GM12878 (cell line): ENCODE data around the gene PLA2G4A. TPM values are rescaled to one million over a fixed set of nuclear protein-coding genes. Genes with fewer than 3 reads are reported as not detected.

ENCODE experiments used
- ATAC-seq: fragments of 200-7000 bp; cut with Tn5 transposase; 3 replicates; pipeline ENCODE4 v1.9.1; 2020; ENCODE audit warnings: mild to moderate bottlenecking, moderate library complexity
- BruUV-seq: library from RNA; stranded (reverse); fragments of 400-500 nt; replicated peaks from 2 replicates; lab custom pipeline; 2021; lab: Mats Ljungman, UMichigan
- CTCF ChIA-PET: fragments of 300-600 bp; sonication (Branson Sonifier 250); formaldehyde crosslinking; extraction: SDS; loops from one replicate; lab custom pipeline; 2021; ENCODE audit warnings: inconsistent platforms; lab: Yijun Ruan, JAX
- POLR2A ChIA-PET: fragments of 350-600 bp; formaldehyde crosslinking; extraction: SDS; loops from one replicate; lab custom pipeline; 2021; ENCODE audit warnings: inconsistent platforms; lab: Charles Lee
- RAD21 ChIA-PET: fragments of 300-600 bp; sonication (Branson Sonifier 250); formaldehyde crosslinking; loops from one replicate; lab custom pipeline; 2023; ENCODE audit warnings: antibody characterized with exemption; ENCODE audit not compliant: unreplicated experiment; lab: Charles Lee
- SMC1A ChIA-PET: fragments of 300-600 bp; sonication (Branson Sonifier 250); formaldehyde crosslinking; loops from one replicate; lab custom pipeline; 2023; ENCODE audit not compliant: unreplicated experiment, uncharacterized antibody; lab: Charles Lee
- DNase-seq: peaks from one replicate; pipeline ENCODE4 v3.0.0-alpha.2; 2011; ENCODE audit warnings: low read depth, low spot score
- FAIRE-seq: peaks from 3 replicates; lab custom pipeline; 2011; peaks lifted over from hg19 to GRCh38; lab: Jason Lieb, UNC
- H2AFZ ChIP-seq: 2 replicates; pipeline ENCODE4 v1.6.0; 2011; ENCODE audit warnings: low read depth, low read length, control low read depth; ENCODE audit not compliant: control insufficient read depth
- H3K27ac ChIP-seq: 2 replicates; pipeline ENCODE4 v1.5.1; 2011; ENCODE audit warnings: control low read depth; ENCODE audit not compliant: control insufficient read depth, insufficient read depth
- H3K27me3 ChIP-seq, 2 experiments: replicated peaks in 1 of 2; 2 replicates each; pipeline versions ENCODE4 v1.6.0 to v1.6.1; 2011; ENCODE audit warnings: low read length in 1 of 2; ENCODE audit not compliant: control insufficient read depth in 2 of 2, insufficient read depth in 2 of 2
- H3K36me3 ChIP-seq, 2 experiments: 2 replicates each; pipeline ENCODE4 v1.5.1; 2011; ENCODE audit warnings: low read length in 1 of 2; ENCODE audit not compliant: control insufficient read depth in 2 of 2, insufficient read depth in 2 of 2
- H3K4me1 ChIP-seq: 2 replicates; pipeline ENCODE4 v1.6.1; 2011; ENCODE audit warnings: mild to moderate bottlenecking, low read length, moderate library complexity, mixed read lengths; ENCODE audit not compliant: control insufficient read depth, insufficient read depth
- H3K4me2 ChIP-seq: 2 replicates; pipeline ENCODE4 v1.6.0; 2011; ENCODE audit warnings: control low read depth; ENCODE audit not compliant: control insufficient read depth, insufficient read depth
- H3K4me3 ChIP-seq: fragments of 200-600 bp; sonication (generic); 2 replicates; pipeline ENCODE4 v1.5.1; 2016
- H3K79me2 ChIP-seq: 2 replicates; pipeline ENCODE4 v1.6.0; 2011; ENCODE audit warnings: low read length; ENCODE audit not compliant: control insufficient read depth, insufficient read depth
- H3K9ac ChIP-seq: 2 replicates; pipeline ENCODE4 v1.8.0; 2011; ENCODE audit warnings: low read length, control low read depth, mixed read lengths; ENCODE audit not compliant: control insufficient read depth, insufficient read depth
- H3K9me3 ChIP-seq: replicated peaks from 3 replicates; pipeline ENCODE4 v1.5.1; 2011; ENCODE audit warnings: mild to moderate bottlenecking, low read length; ENCODE audit not compliant: control insufficient read depth, insufficient read depth
- H4K20me1 ChIP-seq: 2 replicates; pipeline ENCODE4 v1.6.0; 2011; ENCODE audit not compliant: control insufficient read depth, insufficient read depth
- BMI1 ChIP-seq: fragments of 450-650 bp; IDR thresholded peaks from 2 replicates; pipeline ENCODE4 v1.6.1; 2016; ENCODE audit warnings: mild to moderate bottlenecking, moderate library complexity, borderline replicate concordance
- MTA2 ChIP-seq: fragments of 450-650 bp; IDR thresholded peaks from 2 replicates; pipeline ENCODE4 v1.6.1; 2016; ENCODE audit warnings: low read depth, mild to moderate bottlenecking, moderate library complexity
- NFYB ChIP-seq: IDR thresholded peaks from 2 replicates; pipeline ENCODE4 v1.6.1; 2011; ENCODE audit warnings: low read depth, mild to moderate bottlenecking, low read length, improper control_type of control experiment, moderate library complexity; ENCODE audit not compliant: insufficient read depth
- REST ChIP-seq: IDR thresholded peaks from 2 replicates; pipeline ENCODE4 v1.6.1; 2012; ENCODE audit warnings: mild to moderate bottlenecking, low read depth, low read length
- WGBS: methylation state at CpG from one replicate; pipeline ENCODE4 v1.1.6; 2016; ENCODE audit warnings: low lambda C conversion rate; ENCODE audit not compliant: insufficient replicate concordance, insufficient coverage; ENCODE audit errors: missing lambda C conversion rate; 5-methylcytosine and 5-hydroxymethylcytosine counted together
- in situ Hi-C: fragments of 300-500 bp; cut with MboI; formaldehyde crosslinking; loops from 9 replicates; pipeline ENCODE4 v1.14.3; 2018; ENCODE audit warnings: mixed read lengths
- intact Hi-C: fragments of 100-400 bp; cut with micrococcal nuclease; formaldehyde crosslinking; loops from one replicate; pipeline ENCODE4 v1.14.2; 2022; ENCODE audit not compliant: unreplicated experiment
- polyA plus RNA-seq, 11 experiments: library from polyadenylated mRNA; depleted of rRNA in 4 of 11; unstranded in 6 of 11; stranded (reverse) in 5 of 11; fragments of >200 nt; fragmentation: Nextera tagmentation in 4 of 11; fragmentation: Illumina TruSeq in 1 of 11; extraction: Ambion mirVana in 4 of 11; extraction: Trizol in 1 of 11; gene quantifications; 1 replicate in 1 of 11; 2 replicates in 10 of 11; pipeline versions ENCODE4 v1.2.1 to v1.2.3, GENCODE V29; 2011 to 2016; ENCODE audit warnings: inconsistent platforms in 2 of 11, missing spikeins in 2 of 11, low read depth in 1 of 11
- total RNA-seq, 4 experiments: library from RNA; depleted of rRNA in 3 of 4; stranded (reverse); fragments of >200 nt in 3 of 4; fragmentation: Illumina TruSeq in 1 of 4; extraction: Trizol in 1 of 4; gene quantifications; 2 replicates each; pipeline versions ENCODE4 v1.2.1 to v1.2.3, GENCODE V29; 2013 to 2021
- TF ChIP-seq, protein P1 (sequence below): fragments of 450-650 bp; IDR thresholded peaks from 2 replicates; pipeline ENCODE4 v1.6.1; 2017; ENCODE audit warnings: antibody characterized with exemption, mild to moderate bottlenecking, moderate library complexity

PLA2G4A gene
- total and polyA plus RNA-seq, 10 of the 15 experiments (the other 5 are each of a cell fraction or from before 2014, with no cell fraction given): 0.70 to 3.3 (median 1.5) TPM; not detected in 1

GRCh38 chr1:186845576-186846210 is 16.9 kb downstream of the PLA2G4A start:
- ChIA-PET CTCF (no interaction called here), POLR2A (no interaction called here), SMC1A (no interaction called here), RAD21 (no interaction called here)
- H3K27ac ChIP-seq: no peak overlapping the region
- no peak overlapping the region for H3K4me3 ChIP-seq
- no peaks in the 10 kb centered on the region for H3K27me3 ChIP-seq
- no peaks in the 10 kb centered on the region for H3K79me2 ChIP-seq
- intact Hi-C loops (loop anchor here (10.0 kb wide), 1 partner anchor 121 kb away; no protein-coding TSS in a partner anchor), in situ Hi-C loops (no loop called here)
- H3K9me3 ChIP-seq: no peaks in the 10 kb centered on the region
- H3K4me1 ChIP-seq: peaks cover 5% of the 10 kb centered on the region; the same call in 1 of the 2 replicates
- 2% methylated on average over 3 of the region's 3 CpGs for WGBS
- BruUV-seq: no TSS peak
- TF ChIP-seq MTA2 (no peak), REST (no peak), BMI1 (no peak), NFYB (no peak)
- TF ChIP-seq, protein P1, sequence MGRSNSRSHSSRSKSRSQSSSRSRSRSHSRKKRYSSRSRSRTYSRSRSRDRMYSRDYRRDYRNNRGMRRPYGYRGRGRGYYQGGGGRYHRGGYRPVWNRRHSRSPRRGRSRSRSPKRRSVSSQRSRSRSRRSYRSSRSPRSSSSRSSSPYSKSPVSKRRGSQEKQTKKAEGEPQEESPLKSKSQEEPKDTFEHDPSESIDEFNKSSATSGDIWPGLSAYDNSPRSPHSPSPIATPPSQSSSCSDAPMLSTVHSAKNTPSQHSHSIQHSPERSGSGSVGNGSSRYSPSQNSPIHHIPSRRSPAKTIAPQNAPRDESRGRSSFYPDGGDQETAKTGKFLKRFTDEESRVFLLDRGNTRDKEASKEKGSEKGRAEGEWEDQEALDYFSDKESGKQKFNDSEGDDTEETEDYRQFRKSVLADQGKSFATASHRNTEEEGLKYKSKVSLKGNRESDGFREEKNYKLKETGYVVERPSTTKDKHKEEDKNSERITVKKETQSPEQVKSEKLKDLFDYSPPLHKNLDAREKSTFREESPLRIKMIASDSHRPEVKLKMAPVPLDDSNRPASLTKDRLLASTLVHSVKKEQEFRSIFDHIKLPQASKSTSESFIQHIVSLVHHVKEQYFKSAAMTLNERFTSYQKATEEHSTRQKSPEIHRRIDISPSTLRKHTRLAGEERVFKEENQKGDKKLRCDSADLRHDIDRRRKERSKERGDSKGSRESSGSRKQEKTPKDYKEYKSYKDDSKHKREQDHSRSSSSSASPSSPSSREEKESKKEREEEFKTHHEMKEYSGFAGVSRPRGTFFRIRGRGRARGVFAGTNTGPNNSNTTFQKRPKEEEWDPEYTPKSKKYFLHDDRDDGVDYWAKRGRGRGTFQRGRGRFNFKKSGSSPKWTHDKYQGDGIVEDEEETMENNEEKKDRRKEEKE: no peak
- H3K9ac ChIP-seq: no peak overlapping the region
- no peak for ATAC-seq
- no peaks in the 10 kb centered on the region for H4K20me1 ChIP-seq
- no peak overlapping the region for H3K4me2 ChIP-seq
- no peak for DNase-seq
- H3K36me3 ChIP-seq: no peaks in the 10 kb centered on the region
- no peak overlapping the region for H2AFZ ChIP-seq
- no peak for FAIRE-seq
